Transverse colon (tissue), 3 donors: ENCODE measurements around the gene NPTN.

Source experiments
- CTCF ChIP-seq, 5 experiments: fragments of 200-600 bp in 3 of 5; fragments of 450-650 bp in 2 of 5; sonication (generic) in 3 of 5; IDR thresholded peaks; 1 replicate in 2 of 5; 2 replicates in 3 of 5; pipeline ENCODE4 v1.5.1; 2016 to 2017; ENCODE audit warnings: antibody characterized with exemption in 5 of 5, inconsistent platforms in 3 of 5, mild to moderate bottlenecking in 2 of 5, moderate library complexity in 1 of 5
- POLR2A ChIP-seq: fragments of 450-650 bp; IDR thresholded peaks from one replicate; pipeline ENCODE4 v1.6.1; 2016; ENCODE audit warnings: antibody characterized with exemption, mild to moderate bottlenecking, moderate library complexity

GRCh38 chr15:73522011-73522410, 111.2 kb downstream of the NPTN start:
- TF ChIP-seq POLR2A, result no peak
- no peak for TF ChIP-seq CTCF (IDR thresholded peaks at IDR 0.05)
